H1 (cell line): ENCODE data around the gene SLC37A2.

Source experiments
- CHD2 ChIP-seq: IDR thresholded peaks from 2 replicates; pipeline ENCODE4 v1.6.1; 2012; ENCODE audit warnings: low read length, improper control_type of control experiment
- CHD7 ChIP-seq: fragments of 300-600 bp; sonication (generic); IDR thresholded peaks from 2 replicates; pipeline ENCODE4 v1.7.1; 2012; ENCODE audit warnings: low read length, moderate library complexity, mild to moderate bottlenecking, inconsistent platforms; ENCODE audit not compliant: insufficient replicate concordance
- CTCF ChIP-seq, 3 experiments: IDR thresholded peaks; 1 replicate in 2 of 3; 2 replicates in 1 of 3; pipeline versions ENCODE4 v1.5.1 to v1.6.1; 2011; ENCODE audit warnings: low read length in 3 of 3, mild to moderate bottlenecking in 3 of 3, inconsistent platforms in 2 of 3, low read depth in 1 of 3, moderate library complexity in 1 of 3; ENCODE audit not compliant: insufficient read depth in 1 of 3; ENCODE audit errors: control extremely low read depth in 1 of 3
- EP300 ChIP-seq, 2 experiments: IDR thresholded peaks; 1 replicate in 1 of 2; 2 replicates in 1 of 2; pipeline ENCODE4 v1.6.1; 2011 to 2012; ENCODE audit warnings: low read depth in 2 of 2, low read length in 2 of 2, mild to moderate bottlenecking in 2 of 2, borderline replicate concordance in 1 of 2, inconsistent platforms in 1 of 2, moderate library complexity in 1 of 2
- GTF2F1 ChIP-seq: IDR thresholded peaks from 2 replicates; pipeline ENCODE4 v1.6.1; 2012; ENCODE audit warnings: low read depth, low read length, improper control_type of control experiment, borderline replicate concordance
- KDM5A ChIP-seq: fragments of 200-600 bp; IDR thresholded peaks from 2 replicates; pipeline ENCODE4 v1.7.1; 2012; ENCODE audit warnings: mild to moderate bottlenecking, low read length, inconsistent platforms, mixed read lengths
- POLR2A ChIP-seq, 2 experiments: IDR thresholded peaks; 1 replicate in 1 of 2; 2 replicates in 1 of 2; pipeline ENCODE4 v1.6.1; 2011; ENCODE audit warnings: low read depth in 2 of 2, low read length in 2 of 2, mild to moderate bottlenecking in 2 of 2; ENCODE audit errors: control extremely low read depth in 1 of 2
- POLR2AphosphoS5 ChIP-seq: IDR thresholded peaks from 2 replicates; pipeline ENCODE4 v1.6.1; 2011; ENCODE audit warnings: low read depth, low read length
- RFX5 ChIP-seq: IDR thresholded peaks from 2 replicates; pipeline ENCODE4 v1.6.1; 2011; ENCODE audit warnings: low read depth, low read length, improper control_type of control experiment, borderline replicate concordance
- SP1 ChIP-seq: IDR thresholded peaks from 2 replicates; pipeline ENCODE4 v1.6.1; 2011; ENCODE audit warnings: low read depth, low read length
- TAF1 ChIP-seq: IDR thresholded peaks from 2 replicates; pipeline ENCODE4 v1.6.1; 2011; ENCODE audit warnings: mild to moderate bottlenecking, low read depth, low read length
- TEAD4 ChIP-seq: IDR thresholded peaks from 2 replicates; pipeline ENCODE4 v1.6.1; 2012; ENCODE audit warnings: low read depth, low read length, inconsistent platforms, mixed read lengths

GRCh38 chr11:125136001-125136400 lies 72.9 kb downstream of the SLC37A2 start:
- TF ChIP-seq GTF2F1 (no peak), CHD2 (no peak), CTCF (IDR thresholded peaks at IDR 0.05; ENCODE audit: control extremely low read depth in 1 of 3, insufficient read depth in 1 of 3, low read depth in 1 of 3, low read length in 3 of 3) (no peak), EP300 (IDR thresholded peaks at IDR 0.05; ENCODE audit: borderline replicate concordance in 1 of 2, low read depth in 2 of 2, low read length in 2 of 2) (no peak), CHD7 (no peak), POLR2A (IDR thresholded peaks at IDR 0.05; ENCODE audit: control extremely low read depth in 1 of 2, low read depth in 2 of 2, low read length in 2 of 2) (no peak), KDM5A (no peak), RFX5 (no peak), POLR2AphosphoS5 (no peak), SP1 (no peak), TEAD4 (no peak), TAF1 (no peak)
